HG03558 (cell line): Measurements from ENCODE around the gene PHF21B.
"Not testable (repeated sequence)": the region's sequence is repeated elsewhere in the genome, so short reads cannot be mapped to it uniquely, and the experiment has no call there.

Experiments
- ATAC-seq: cut with Tn5 transposase; IDR thresholded peaks from one replicate; pipeline ENCODE4 v1.9.1; 2021; ENCODE audit warnings: moderate number of reproducible peaks; ENCODE audit not compliant: unreplicated experiment; ENCODE audit errors: extremely low read depth

Gene PHF21B

GRCh38 chr22:44906248-44906936 is 103.4 kb downstream of the PHF21B start:
- no peak for ATAC-seq

- not testable (repeated sequence) for ATAC-seq
These were observed 105.2 kb downstream of the PHF21B start for GRCh38 chr22:44904492-44905152.

GRCh38 chr22:44903164-44903563 is 106.6 kb downstream of the PHF21B start:
- ATAC-seq = not testable (repeated sequence)

- ATAC-seq = no peak
These were observed 108.5 kb downstream of the PHF21B start for GRCh38 chr22:44901301-44901700.

- no peak for ATAC-seq
These were observed 111.6 kb downstream of the PHF21B start for GRCh38 chr22:44898236-44898635.

- no peak for ATAC-seq
These were observed 114.3 kb downstream of the PHF21B start for GRCh38 chr22:44895296-44896055.

GRCh38 chr22:44894782-44895181 is 115.0 kb downstream of the PHF21B start:
- no peak for ATAC-seq

- ATAC-seq = no peak
These were observed 115.5 kb downstream of the PHF21B start for GRCh38 chr22:44894321-44894720.

- ATAC-seq = no peak
These were observed 116.1 kb downstream of the PHF21B start for GRCh38 chr22:44893731-44894080.

GRCh38 chr22:44892803-44893730 is 116.7 kb downstream of the PHF21B start:
- ATAC-seq = no peak

- no peak for ATAC-seq
These were observed 117.6 kb downstream of the PHF21B start for GRCh38 chr22:44892243-44892642.

- ATAC-seq = no peak
These were observed 118.0 kb downstream of the PHF21B start for GRCh38 chr22:44891791-44892190.

- ATAC-seq = no peak
These were observed 118.5 kb downstream of the PHF21B start for GRCh38 chr22:44891293-44891747.

- ATAC-seq = no peak
These were observed 119.2 kb downstream of the PHF21B start for GRCh38 chr22:44890416-44891292.

- ATAC-seq = no peak
These were observed 120.4 kb downstream of the PHF21B start for GRCh38 chr22:44889255-44889878.

GRCh38 chr22:44888491-44889254 is 121.1 kb downstream of the PHF21B start:
- ATAC-seq = no peak

GRCh38 chr22:44887941-44888366 is 121.9 kb downstream of the PHF21B start:
- ATAC-seq = no peak

- no peak for ATAC-seq
These were observed 123.9 kb downstream of the PHF21B start for GRCh38 chr22:44885806-44886360.
